Measurements from ENCODE around the gene UCN. TPM values are rescaled to one million over a fixed set of nuclear protein-coding genes. Genes with fewer than 3 reads are reported as not detected.
A peak's percentile ranks its signal among the peaks of the same experiment; 100 is the strongest.
"Not testable (repeated sequence)": the region's sequence is repeated elsewhere in the genome, so short reads cannot be mapped to it uniquely, and the experiment has no call there.

The UCN gene
- polyA plus RNA-seq, 1 donor from 2014 or later = 1.6 TPM

- Mint-ChIP-seq H3K9me3 (no peaks in the 10 kb centered on the region), H3K4me3 (no peak within 1 kb of the TSS), H3K27ac (peak within 1 kb of the TSS in 1 of 3 donors; percentile 63), H3K27me3 (peaks cover 11% of the 10 kb centered on the region), H3K4me1 (peaks cover 1 to 10% (median 7%) of the 10 kb centered on the region in 3 donors), H3K36me3 (no peaks in the 10 kb centered on the region)
Measured at GRCh38 chr2:27281855-27282559, 26.2 kb downstream of the UCN start, which contains the start of gene TRIM54. TRIM54 (plus strand) TSS chr2:27282429; CDS start chr2:27282732, 303 bp downstream.

GRCh38 chr2:27281442-27281841, 26.8 kb downstream of the UCN start:
- Mint-ChIP-seq H3K27me3 (peaks cover 11% of the 10 kb centered on the region), H3K4me3 (no peak overlapping the region), H3K9me3 (no peaks in the 10 kb centered on the region), H3K36me3 (no peaks in the 10 kb centered on the region), H3K4me1 (peaks cover 1 to 10% (median 7%) of the 10 kb centered on the region in 3 donors), H3K27ac (peak overlapping the region in 1 of 3 donors; percentile 63)

GRCh38 chr2:27280826-27281225, 27.4 kb downstream of the UCN start:
- Mint-ChIP-seq H3K4me1 (peaks cover 1 to 10% (median 7%) of the 10 kb centered on the region in 3 donors), H3K4me3 (peak overlapping the region in 1 of 4 donors; percentile 17), H3K9me3 (no peaks in the 10 kb centered on the region), H3K27ac (peak overlapping the region in 1 of 3 donors; percentile 63), H3K36me3 (no peaks in the 10 kb centered on the region), H3K27me3 (peaks cover 13% of the 10 kb centered on the region)

GRCh38 chr2:27278010-27278409, 30.2 kb downstream of the UCN start:
- Mint-ChIP-seq H3K36me3 (no peaks in the 10 kb centered on the region), H3K27ac (peak overlapping the region in 1 of 3 donors; percentile 75), H3K4me3 (no peak overlapping the region), H3K9me3 (no peaks in the 10 kb centered on the region), H3K27me3 (peaks cover 12% of the 10 kb centered on the region), H3K4me1 (peaks cover 1 to 10% (median 7%) of the 10 kb centered on the region in 3 donors)

GRCh38 chr2:27275211-27276150, 32.8 kb downstream of the UCN start, which contains the start of gene DNAJC5G:
DNAJC5G (plus strand) TSS chr2:27275433; CDS start chr2:27276729, 1,296 bp downstream.
- H3K9me3 Mint-ChIP-seq = no peaks in the 10 kb centered on the region
- peaks cover 1 to 10% (median 7%) of the 10 kb centered on the region in 3 donors for H3K4me1 Mint-ChIP-seq
- H3K27me3 Mint-ChIP-seq = peaks cover 5% of the 10 kb centered on the region
- no peak within 1 kb of the TSS for H3K27ac Mint-ChIP-seq
- no peak within 1 kb of the TSS for H3K4me3 Mint-ChIP-seq
- no peaks in the 10 kb centered on the region for H3K36me3 Mint-ChIP-seq

- not testable (repeated sequence) for H3K9me3 Mint-ChIP-seq, H3K36me3 Mint-ChIP-seq, H3K4me1 Mint-ChIP-seq, H3K27ac Mint-ChIP-seq, H3K4me3 Mint-ChIP-seq
- H3K27me3 Mint-ChIP-seq = peaks cover 11% of the 10 kb centered on the region
Measured at GRCh38 chr2:27272537-27273522, 35.4 kb downstream of the UCN start.

- Mint-ChIP-seq H3K4me1 (no peaks in the 10 kb centered on the region), H3K4me3 (no peak overlapping the region), H3K27me3 (peaks cover 11% of the 10 kb centered on the region), H3K36me3 (no peaks in the 10 kb centered on the region), H3K9me3 (no peaks in the 10 kb centered on the region), H3K27ac (no peak overlapping the region)
Measured at GRCh38 chr2:27271631-27272340, 36.5 kb downstream of the UCN start.

GRCh38 chr2:27270670-27271069, 37.6 kb downstream of the UCN start:
- Mint-ChIP-seq H3K36me3 (no peaks in the 10 kb centered on the region), H3K27me3 (peaks cover 8% of the 10 kb centered on the region), H3K27ac (no peak overlapping the region), H3K4me1 (no peaks in the 10 kb centered on the region), H3K9me3 (no peaks in the 10 kb centered on the region), H3K4me3 (no peak overlapping the region)

GRCh38 chr2:27270131-27270530, 38.1 kb downstream of the UCN start:
- Mint-ChIP-seq H3K4me1 (peaks cover 0 to 4% (median 3%) of the 10 kb centered on the region in 3 donors), H3K9me3 (no peaks in the 10 kb centered on the region), H3K27ac (no peak overlapping the region), H3K36me3 (no peaks in the 10 kb centered on the region), H3K27me3 (peaks cover 8% of the 10 kb centered on the region), H3K4me3 (no peak overlapping the region)

- not testable (repeated sequence) for H3K36me3 Mint-ChIP-seq, H3K4me3 Mint-ChIP-seq, H3K9me3 Mint-ChIP-seq, H3K27ac Mint-ChIP-seq
- Mint-ChIP-seq H3K4me1 (peaks cover 6 to 14% (median 7%) of the 10 kb centered on the region in 3 donors), H3K27me3 (peaks cover 21% of the 10 kb centered on the region)
Measured at GRCh38 chr2:27268296-27268695, 39.9 kb downstream of the UCN start.

- H3K9me3 Mint-ChIP-seq = peaks cover 0 to 2% (median 0%) of the 10 kb centered on the region in 3 donors
- no peaks in the 10 kb centered on the region for H3K36me3 Mint-ChIP-seq
- peak overlapping the region in 2 of 4 donors; percentile 65 for H3K4me3 Mint-ChIP-seq
- H3K4me1 Mint-ChIP-seq = peaks cover 8 to 23% (median 13%) of the 10 kb centered on the region in 3 donors
- peak overlapping the region in 1 of 3 donors; percentile 22 for H3K27ac Mint-ChIP-seq
- H3K27me3 Mint-ChIP-seq = peaks cover 33% of the 10 kb centered on the region
Measured at GRCh38 chr2:27265536-27265870, 42.7 kb downstream of the UCN start.

GRCh38 chr2:27264753-27265535, 43.3 kb downstream of the UCN start:
- Mint-ChIP-seq H3K27me3 (peaks cover 34% of the 10 kb centered on the region), H3K4me3 (peak overlapping the region; percentile 64 to 93 (median 85)), H3K4me1 (peaks cover 8 to 23% (median 13%) of the 10 kb centered on the region in 3 donors), H3K27ac (peak overlapping the region in 1 of 3 donors; percentile 22), H3K36me3 (no peaks in the 10 kb centered on the region), H3K9me3 (peaks cover 0 to 2% (median 0%) of the 10 kb centered on the region in 3 donors)

GRCh38 chr2:27264253-27264752, 43.9 kb downstream of the UCN start:
- Mint-ChIP-seq H3K36me3 (no peaks in the 10 kb centered on the region), H3K27ac (peak overlapping the region; percentile 2 to 68 (median 40)), H3K4me3 (peak overlapping the region; percentile 64 to 96 (median 92)), H3K4me1 (peaks cover 8 to 23% (median 13%) of the 10 kb centered on the region in 3 donors), H3K27me3 (peaks cover 32% of the 10 kb centered on the region), H3K9me3 (peaks cover 0 to 2% (median 0%) of the 10 kb centered on the region in 3 donors)
